Right atrium auricular region (tissue), 2 donors: ENCODE measurements around the gene KAZN. TPM values are rescaled to one million over a fixed set of nuclear protein-coding genes. Genes with fewer than 3 reads are reported as not detected.
A peak's percentile ranks its signal among the peaks of the same experiment; 100 is the strongest.

ENCODE experiments used
- DNase-seq: peaks from one replicate; pipeline ENCODE4 v3.0.0-alpha.2; 2019; ENCODE audit warnings: low spot score
- H3K27ac ChIP-seq, 2 donors: fragments of 200-600 bp; sonication (generic); 1 replicate in 1 of 2; 2 replicates in 1 of 2; pipeline ENCODE4 v1.5.1; 2016 to 2019
- H3K27me3 ChIP-seq, 2 donors: fragments of 200-600 bp; sonication (generic); one replicate each; pipeline versions ENCODE4 v1.5.1 to v1.6.0; 2017 to 2019
- H3K36me3 ChIP-seq: fragments of 200-600 bp; sonication (generic); one replicate; pipeline ENCODE4 v1.5.1; 2016
- H3K4me1 ChIP-seq, 2 donors: fragments of 200-600 bp; sonication (generic); one replicate each; pipeline versions ENCODE4 v1.5.1 to v1.6.0; 2017 to 2019
- H3K4me3 ChIP-seq, 2 donors: fragments of 200-600 bp; sonication (generic); 1 replicate in 1 of 2; 2 replicates in 1 of 2; pipeline ENCODE4 v1.5.1; 2017 to 2019; ENCODE audit warnings: mild to moderate bottlenecking in 1 of 2, moderate library complexity in 1 of 2
- H3K9me3 ChIP-seq, 2 donors: fragments of 200-600 bp; sonication (generic); one replicate each; pipeline ENCODE4 v1.5.1; 2019
- total RNA-seq, 2 donors: library from RNA; depleted of rRNA; stranded (reverse); fragments of >200 nt; gene quantifications; one replicate each; pipeline ENCODE4 v1.1.0, GENCODE V29; 2016
- TF ChIP-seq, protein P1 (sequence below), 2 donors: fragments of 200-600 bp; sonication (generic); IDR thresholded peaks; one replicate each; pipeline ENCODE4 v1.5.1; 2019; ENCODE audit warnings: antibody characterized with exemption in 2 of 2

KAZN gene
- total RNA-seq, 2 donors from 2014 or later, result 3.9 to 6.8 TPM

DNA sequence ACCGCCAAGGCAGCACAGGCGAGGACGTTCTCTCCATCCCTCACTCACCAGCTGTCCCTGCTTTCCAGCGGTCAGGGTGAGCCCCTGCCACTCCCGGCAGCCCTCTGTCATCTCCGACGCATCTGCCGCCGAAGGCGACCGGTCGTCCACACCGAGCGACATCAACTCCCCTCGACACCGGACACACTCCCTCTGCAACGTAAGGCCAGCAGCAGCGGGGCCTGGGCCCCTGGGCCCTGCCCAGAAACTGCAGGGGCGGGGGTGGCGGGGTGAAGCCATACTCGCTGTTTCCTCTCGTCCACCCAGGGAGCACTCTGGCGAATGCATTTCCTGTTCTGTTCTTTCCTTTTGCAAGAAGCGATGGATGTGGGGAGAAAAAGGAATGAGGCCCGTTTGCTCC lies 461.6 kb downstream of the KAZN start:
- no peaks in the 10 kb centered on the region for H3K27me3 ChIP-seq
- H3K4me1 ChIP-seq, result no peaks in the 10 kb centered on the region
- H3K36me3 ChIP-seq, result no peaks in the 10 kb centered on the region
- no peak overlapping the region for H3K27ac ChIP-seq
- no peak overlapping the region for H3K4me3 ChIP-seq
- H3K9me3 ChIP-seq, result peaks cover 0 to 5% of the 10 kb centered on the region in 2 donors
- TF ChIP-seq, protein P1, sequence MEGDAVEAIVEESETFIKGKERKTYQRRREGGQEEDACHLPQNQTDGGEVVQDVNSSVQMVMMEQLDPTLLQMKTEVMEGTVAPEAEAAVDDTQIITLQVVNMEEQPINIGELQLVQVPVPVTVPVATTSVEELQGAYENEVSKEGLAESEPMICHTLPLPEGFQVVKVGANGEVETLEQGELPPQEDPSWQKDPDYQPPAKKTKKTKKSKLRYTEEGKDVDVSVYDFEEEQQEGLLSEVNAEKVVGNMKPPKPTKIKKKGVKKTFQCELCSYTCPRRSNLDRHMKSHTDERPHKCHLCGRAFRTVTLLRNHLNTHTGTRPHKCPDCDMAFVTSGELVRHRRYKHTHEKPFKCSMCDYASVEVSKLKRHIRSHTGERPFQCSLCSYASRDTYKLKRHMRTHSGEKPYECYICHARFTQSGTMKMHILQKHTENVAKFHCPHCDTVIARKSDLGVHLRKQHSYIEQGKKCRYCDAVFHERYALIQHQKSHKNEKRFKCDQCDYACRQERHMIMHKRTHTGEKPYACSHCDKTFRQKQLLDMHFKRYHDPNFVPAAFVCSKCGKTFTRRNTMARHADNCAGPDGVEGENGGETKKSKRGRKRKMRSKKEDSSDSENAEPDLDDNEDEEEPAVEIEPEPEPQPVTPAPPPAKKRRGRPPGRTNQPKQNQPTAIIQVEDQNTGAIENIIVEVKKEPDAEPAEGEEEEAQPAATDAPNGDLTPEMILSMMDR (IDR thresholded peaks at IDR 0.05), result no peak
- no peak for DNase-seq

DNA sequence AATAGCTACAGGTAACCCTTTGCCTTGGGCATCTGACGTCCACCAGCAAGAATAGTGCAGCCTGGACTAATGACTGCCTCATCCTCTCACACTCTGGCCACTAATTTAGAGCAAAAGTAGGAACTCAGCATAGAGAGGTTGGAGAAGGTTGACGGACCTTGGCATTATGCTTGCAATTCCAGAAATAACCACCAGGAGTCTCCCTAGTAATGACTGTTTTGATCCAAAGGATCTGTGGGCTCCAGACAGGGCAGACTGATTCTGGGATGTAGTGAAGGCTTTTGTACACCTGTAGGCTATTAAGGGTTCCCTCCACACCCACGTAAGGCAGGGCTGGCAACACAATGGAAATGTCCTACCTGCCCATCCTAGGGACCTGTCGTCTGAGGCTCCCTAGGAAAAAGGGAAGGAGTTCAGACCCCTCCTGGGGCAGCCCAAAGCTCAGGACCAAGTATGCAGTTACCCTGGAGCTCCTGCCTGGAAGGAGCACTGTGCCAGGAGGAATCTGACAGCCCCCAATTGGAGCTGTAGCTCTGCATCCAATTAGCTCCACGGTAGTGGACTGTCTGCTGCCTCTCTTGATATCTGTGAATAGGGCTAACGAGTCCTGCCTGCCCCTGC lies 464.1 kb downstream of the KAZN start:
- no peaks in the 10 kb centered on the region for H3K27me3 ChIP-seq
- H3K4me3 ChIP-seq, result no peak overlapping the region
- TF ChIP-seq, protein P1 (IDR thresholded peaks at IDR 0.05), result peak in 1 of 2 donors; percentile 49
- H3K36me3 ChIP-seq, result no peaks in the 10 kb centered on the region
- H3K9me3 ChIP-seq, result peaks cover 0 to 5% of the 10 kb centered on the region in 2 donors
- no peaks in the 10 kb centered on the region for H3K4me1 ChIP-seq
- H3K27ac ChIP-seq, result no peak overlapping the region
- DNase-seq, result no peak

DNA sequence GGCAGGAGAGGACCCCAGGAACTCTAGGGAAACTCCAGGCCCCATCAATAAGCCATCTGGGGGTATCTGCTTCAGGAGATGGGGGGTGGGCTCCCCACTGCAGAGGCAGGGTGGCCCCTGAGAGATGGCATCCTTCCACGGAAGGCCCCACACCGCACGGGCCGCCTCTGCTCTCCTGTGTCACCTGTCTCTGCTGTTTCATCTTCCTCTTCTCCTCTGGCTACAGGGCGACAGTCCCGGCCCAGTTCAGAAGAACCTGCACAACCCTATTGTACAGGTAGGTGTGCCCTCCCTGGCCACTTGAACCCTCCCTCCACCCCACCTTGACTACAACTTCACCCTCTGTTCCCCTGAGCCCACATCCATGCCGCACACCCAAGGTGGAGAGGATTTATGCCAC lies 464.9 kb downstream of the KAZN start:
- Histone ChIP-seq H3K27ac (no peak overlapping the region), H3K4me3 (no peak overlapping the region), H3K4me1 (no peaks in the 10 kb centered on the region), H3K9me3 (peaks cover 0 to 5% of the 10 kb centered on the region in 2 donors), H3K27me3 (no peaks in the 10 kb centered on the region), H3K36me3 (no peaks in the 10 kb centered on the region)
- no peak for DNase-seq
- TF ChIP-seq, protein P1 (IDR thresholded peaks at IDR 0.05), result no peak

DNA sequence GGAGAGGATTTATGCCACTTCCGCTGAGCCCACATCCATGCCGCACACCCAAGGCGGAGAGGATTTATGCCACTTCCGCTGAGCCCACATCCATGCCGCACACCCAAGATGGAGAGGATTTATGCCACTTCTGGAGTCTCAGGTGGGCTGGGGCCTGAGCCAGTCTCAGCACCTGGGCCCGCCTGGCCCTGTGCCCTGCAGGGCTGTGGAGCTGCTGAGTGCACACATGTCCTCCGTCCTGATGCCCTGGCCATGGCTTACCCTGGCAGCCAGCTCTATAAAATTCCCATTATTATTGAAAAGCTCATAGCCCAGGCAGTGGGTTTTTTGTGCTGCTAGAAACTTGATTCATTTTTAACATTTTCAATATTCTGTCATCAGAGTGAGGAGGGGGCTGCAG lies 465.3 kb downstream of the KAZN start:
- TF ChIP-seq, protein P1 (IDR thresholded peaks at IDR 0.05), result no peak
- Histone ChIP-seq H3K4me3 (no peak overlapping the region), H3K36me3 (no peaks in the 10 kb centered on the region), H3K4me1 (no peaks in the 10 kb centered on the region), H3K9me3 (peaks cover 0 to 5% of the 10 kb centered on the region in 2 donors), H3K27me3 (no peaks in the 10 kb centered on the region), H3K27ac (no peak overlapping the region)
- DNase-seq, result no peak

DNA sequence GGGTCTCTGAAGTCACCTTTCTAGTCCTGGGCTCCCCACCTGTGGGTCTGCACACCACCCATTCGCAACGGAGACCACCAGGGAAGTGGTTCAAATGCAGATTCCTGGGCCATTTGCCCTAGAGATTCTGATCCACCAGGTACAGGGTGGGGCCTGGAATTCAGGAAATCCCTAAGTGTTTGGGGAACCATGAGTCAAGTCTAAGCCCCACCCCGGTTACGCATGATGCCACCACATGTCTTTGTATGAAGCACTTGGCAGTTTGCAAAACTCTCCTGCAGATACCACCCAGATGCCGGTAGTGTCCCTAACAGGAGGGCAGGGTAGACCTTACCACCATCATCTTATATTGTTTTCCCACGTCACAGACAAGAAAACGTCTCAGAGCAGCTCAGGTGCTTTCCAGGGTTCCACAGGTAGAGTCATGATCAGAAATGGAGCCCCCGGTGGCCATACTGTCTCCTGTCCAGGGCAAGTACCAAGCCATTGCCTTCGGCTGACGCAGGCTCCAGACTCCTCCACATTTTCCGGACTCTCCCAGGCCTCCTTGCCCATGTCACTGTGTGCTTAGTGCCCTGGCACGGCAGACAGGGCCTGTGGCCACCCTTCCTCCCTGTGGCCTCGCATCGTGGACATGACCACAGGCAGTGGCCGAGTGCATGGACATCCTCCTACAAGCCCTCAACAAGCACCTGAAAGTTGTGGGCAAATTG lies 465.9 kb downstream of the KAZN start:
- DNase-seq, result no peak

More for the DNA sequence above, 465.9 kb downstream of the KAZN start:
- H3K4me1 ChIP-seq, result no peaks in the 10 kb centered on the region
- TF ChIP-seq, protein P1 (IDR thresholded peaks at IDR 0.05), result no peak
- H3K4me3 ChIP-seq, result no peak overlapping the region
- H3K36me3 ChIP-seq, result no peaks in the 10 kb centered on the region
- no peak overlapping the region for H3K27ac ChIP-seq
- H3K27me3 ChIP-seq, result no peaks in the 10 kb centered on the region
- peaks cover 0 to 5% of the 10 kb centered on the region in 2 donors for H3K9me3 ChIP-seq
